HCT116 (cell line): Measurements from ENCODE around the gene NAPA.

ENCODE experiments used
- EGR1 ChIP-seq: IDR thresholded peaks from 2 replicates; pipeline ENCODE4 v1.6.1; 2012; ENCODE audit warnings: low read depth
- EZH2 ChIP-seq: fragments of 200-600 bp; sonication (generic); IDR thresholded peaks from 2 replicates; pipeline ENCODE4 v1.6.1; 2017; ENCODE audit warnings: antibody characterized with exemption, mixed run types
- EZH2phosphoT487 ChIP-seq: fragments of 200-600 bp; IDR thresholded peaks from 2 replicates; pipeline ENCODE4 v1.6.1; 2018; ENCODE audit warnings: antibody characterized with exemption, borderline replicate concordance
- POLR2A ChIP-seq: IDR thresholded peaks from 2 replicates; pipeline ENCODE4 v1.7.0; 2011; ENCODE audit warnings: borderline replicate concordance; ENCODE audit not compliant: insufficient read depth, insufficient read length; ENCODE audit errors: extremely low read depth
- POLR2AphosphoS5 ChIP-seq: IDR thresholded peaks from 2 replicates; pipeline ENCODE4 v1.6.1; 2011; ENCODE audit warnings: mild to moderate bottlenecking, low read depth, low read length, moderate library complexity
- RAD21 ChIP-seq: IDR thresholded peaks from 2 replicates; pipeline ENCODE4 v1.6.1; 2012; ENCODE audit warnings: low read depth, mild to moderate bottlenecking
- SRF ChIP-seq: IDR thresholded peaks from 2 replicates; pipeline ENCODE4 v1.6.1; 2012; ENCODE audit warnings: low read depth
- ZNF274 ChIP-seq: fragments of 200-500 bp; sonication (Bioruptor generic); IDR thresholded peaks from 2 replicates; pipeline ENCODE4 v1.6.1; 2014; ENCODE audit warnings: mild to moderate bottlenecking, low read depth, low read length, inconsistent platforms
- TF ChIP-seq, protein P1 (sequence below), 3 experiments: fragments of 200-600 bp in 1 of 3; sonication (generic) in 1 of 3; IDR thresholded peaks in 2 of 3; conservative IDR thresholded peaks in 1 of 3; 2 replicates each; pipeline ENCODE4 v1.5.1; 2012 to 2017; ENCODE audit warnings: low read depth in 2 of 3, low read length in 2 of 3, antibody characterized with exemption in 1 of 3, borderline replicate concordance in 1 of 3, control low read depth in 1 of 3, mild to moderate bottlenecking in 1 of 3, mixed read lengths in 1 of 3, mixed run types in 1 of 3, moderate library complexity in 1 of 3; ENCODE audit not compliant: insufficient read depth in 1 of 3
- TF ChIP-seq, protein P2 (sequence below): IDR thresholded peaks from 2 replicates; pipeline ENCODE4 v1.6.1; 2012
- TF ChIP-seq, protein P3 (sequence below): IDR thresholded peaks from 2 replicates; pipeline ENCODE4 v1.6.1; 2012

DNA sequence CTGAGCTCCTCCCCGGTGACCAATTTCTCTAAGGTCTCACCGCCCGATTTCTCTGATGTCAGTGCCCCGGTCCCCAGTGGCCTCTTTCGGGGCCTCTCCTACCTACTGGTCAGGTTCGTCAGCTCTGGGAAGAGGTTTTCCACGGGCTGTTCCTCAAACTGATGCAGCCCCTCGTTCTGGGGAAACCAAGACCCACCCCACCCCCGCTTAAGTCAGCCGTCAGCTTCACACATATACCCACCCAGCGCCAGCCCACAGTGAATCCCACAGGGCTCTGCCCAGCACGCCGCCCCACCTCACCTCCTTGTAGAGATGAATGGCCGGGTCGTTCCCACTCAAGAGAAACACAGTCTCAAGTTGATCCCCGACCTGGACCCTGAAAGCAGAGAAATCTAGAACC lies 34.2 kb downstream of the NAPA start:
- TF ChIP-seq POLR2AphosphoS5 (no peak), SRF (no peak), EZH2phosphoT487 (no peak), RAD21 (no peak), POLR2A (no peak), ZNF274 (no peak), EZH2 (no peak), EGR1 (no peak)
- TF ChIP-seq, protein P1, sequence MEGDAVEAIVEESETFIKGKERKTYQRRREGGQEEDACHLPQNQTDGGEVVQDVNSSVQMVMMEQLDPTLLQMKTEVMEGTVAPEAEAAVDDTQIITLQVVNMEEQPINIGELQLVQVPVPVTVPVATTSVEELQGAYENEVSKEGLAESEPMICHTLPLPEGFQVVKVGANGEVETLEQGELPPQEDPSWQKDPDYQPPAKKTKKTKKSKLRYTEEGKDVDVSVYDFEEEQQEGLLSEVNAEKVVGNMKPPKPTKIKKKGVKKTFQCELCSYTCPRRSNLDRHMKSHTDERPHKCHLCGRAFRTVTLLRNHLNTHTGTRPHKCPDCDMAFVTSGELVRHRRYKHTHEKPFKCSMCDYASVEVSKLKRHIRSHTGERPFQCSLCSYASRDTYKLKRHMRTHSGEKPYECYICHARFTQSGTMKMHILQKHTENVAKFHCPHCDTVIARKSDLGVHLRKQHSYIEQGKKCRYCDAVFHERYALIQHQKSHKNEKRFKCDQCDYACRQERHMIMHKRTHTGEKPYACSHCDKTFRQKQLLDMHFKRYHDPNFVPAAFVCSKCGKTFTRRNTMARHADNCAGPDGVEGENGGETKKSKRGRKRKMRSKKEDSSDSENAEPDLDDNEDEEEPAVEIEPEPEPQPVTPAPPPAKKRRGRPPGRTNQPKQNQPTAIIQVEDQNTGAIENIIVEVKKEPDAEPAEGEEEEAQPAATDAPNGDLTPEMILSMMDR (IDR thresholded peaks at IDR 0.05 in 2 of 3, conservative IDR thresholded peaks at IDR 0.05 in 1 of 3; ENCODE audit: borderline replicate concordance in 1 of 3, insufficient read depth in 1 of 3, low read depth in 2 of 3, low read length in 2 of 3): no peak
- TF ChIP-seq, protein P2, sequence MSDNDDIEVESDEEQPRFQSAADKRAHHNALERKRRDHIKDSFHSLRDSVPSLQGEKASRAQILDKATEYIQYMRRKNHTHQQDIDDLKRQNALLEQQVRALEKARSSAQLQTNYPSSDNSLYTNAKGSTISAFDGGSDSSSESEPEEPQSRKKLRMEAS: no peak
- TF ChIP-seq, protein P3, sequence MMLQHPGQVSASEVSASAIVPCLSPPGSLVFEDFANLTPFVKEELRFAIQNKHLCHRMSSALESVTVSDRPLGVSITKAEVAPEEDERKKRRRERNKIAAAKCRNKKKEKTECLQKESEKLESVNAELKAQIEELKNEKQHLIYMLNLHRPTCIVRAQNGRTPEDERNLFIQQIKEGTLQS: no peak
